Measurements from ENCODE around the gene UROS. TPM values are rescaled to one million over a fixed set of nuclear protein-coding genes. Genes with fewer than 3 reads are reported as not detected.

Gene UROS
- total RNA-seq: 43.9 and 67.2 TPM in 2 replicates

GRCh38 chr10:125822878-125823662 is at the start of gene UROS, which contains the start of gene BCCIP:
TSS of gene UROS (minus strand) at chr10:125823258. CDS start at chr10:125816499, 6,759 bp downstream.
TSS of gene BCCIP (plus strand) at chr10:125823546. CDS start at chr10:125823558, 12 bp downstream.
- DNase-seq (ENCODE audit: low read depth, low spot score): peak; percentile 55

- no peak for DNase-seq (ENCODE audit: low read depth, low spot score)
Measured at GRCh38 chr10:125871338-125871737, 48.3 kb upstream of the UROS start.

DNA sequence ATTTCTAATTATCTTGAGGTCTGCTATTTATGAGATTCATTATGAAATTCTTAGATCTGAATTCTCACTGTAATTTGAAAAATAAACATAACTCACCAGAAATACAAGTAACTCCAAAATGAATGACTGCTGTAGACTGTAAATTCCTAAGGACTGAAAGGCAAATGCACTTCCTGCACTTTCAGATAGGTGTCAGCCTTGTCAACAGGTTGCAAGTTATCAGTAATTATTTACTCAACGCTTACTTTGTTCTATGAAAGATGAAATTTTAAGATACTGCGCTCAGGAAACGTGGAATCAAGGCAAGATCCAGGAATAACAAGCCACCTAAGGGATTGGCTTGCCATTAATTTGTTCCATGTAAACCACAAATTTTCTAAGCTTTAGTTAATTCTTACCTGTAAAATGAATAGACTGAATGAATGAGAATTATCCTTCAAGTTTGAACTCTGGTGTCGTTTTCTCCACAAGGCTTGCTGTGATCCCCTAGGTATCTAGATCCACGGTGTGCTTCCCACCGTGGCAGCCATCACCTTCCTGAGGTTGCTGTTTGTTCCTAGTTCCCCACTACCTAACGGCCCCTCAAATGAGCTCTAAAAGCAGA is 45.4 kb upstream of the UROS start:
- peak; percentile 11 for DNase-seq (ENCODE audit: low read depth, low spot score)

- DNase-seq (ENCODE audit: low read depth, low spot score): no peak
Measured at GRCh38 chr10:125866421-125867029, 43.5 kb upstream of the UROS start.

- no peak for DNase-seq (ENCODE audit: low read depth, low spot score)
Measured at GRCh38 chr10:125865120-125865519, 42.1 kb upstream of the UROS start.

DNA sequence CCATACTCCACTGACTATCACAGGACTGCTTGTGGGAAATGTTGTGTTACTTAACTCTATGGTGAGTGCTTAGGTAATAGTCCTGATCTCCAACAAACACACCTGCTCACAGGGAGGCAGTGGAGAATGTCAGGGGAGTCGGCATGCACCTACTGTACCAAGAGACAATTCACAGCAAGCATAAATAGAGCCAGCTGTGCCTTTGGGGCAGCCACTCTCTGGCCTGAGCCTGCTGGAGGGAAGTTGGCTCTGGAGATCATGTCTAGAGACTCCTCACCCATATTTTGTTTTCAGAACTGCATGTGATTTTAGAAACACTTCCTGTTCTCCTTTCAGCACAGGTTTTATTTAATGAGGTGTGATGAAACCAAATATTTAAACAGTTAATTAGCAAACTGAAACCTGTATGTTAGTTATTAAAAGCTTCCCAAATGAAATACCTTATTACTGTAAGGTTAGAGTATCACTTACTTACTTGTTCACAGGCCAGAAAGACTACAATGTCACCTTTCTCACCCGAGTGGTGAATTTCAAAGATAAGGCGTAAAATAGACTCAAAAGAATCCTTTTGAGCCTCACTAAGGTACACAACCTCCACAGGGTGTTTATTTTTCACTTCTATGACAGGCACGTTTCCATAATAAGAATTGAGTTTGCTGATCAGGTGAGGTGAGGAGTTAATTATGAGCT is 36.2 kb upstream of the UROS start:
- no peak for DNase-seq (ENCODE audit: low read depth, low spot score)

GRCh38 chr10:125857185-125857760 is 34.2 kb upstream of the UROS start:
- no peak for DNase-seq (ENCODE audit: low read depth, low spot score)

DNA sequence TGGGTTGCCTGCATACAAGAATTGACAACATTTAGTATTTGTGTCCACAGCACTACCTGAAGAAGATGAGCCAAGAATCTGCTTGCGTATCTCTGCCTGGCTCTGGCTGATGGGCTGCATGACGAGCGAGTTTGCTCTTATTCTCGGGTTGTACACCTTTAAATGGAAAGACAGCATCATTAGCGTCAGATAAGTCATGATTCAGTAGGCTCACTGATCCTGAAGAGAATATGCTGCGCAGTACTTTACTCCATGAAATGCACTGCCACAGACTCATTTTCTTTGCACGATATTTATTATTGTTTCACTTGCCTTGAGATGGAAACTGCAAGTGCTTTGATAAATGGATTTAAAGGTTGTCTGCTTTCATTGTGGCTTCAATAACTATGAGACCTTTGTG is 29.4 kb upstream of the UROS start:
- DNase-seq (ENCODE audit: low read depth, low spot score): no peak

DNA sequence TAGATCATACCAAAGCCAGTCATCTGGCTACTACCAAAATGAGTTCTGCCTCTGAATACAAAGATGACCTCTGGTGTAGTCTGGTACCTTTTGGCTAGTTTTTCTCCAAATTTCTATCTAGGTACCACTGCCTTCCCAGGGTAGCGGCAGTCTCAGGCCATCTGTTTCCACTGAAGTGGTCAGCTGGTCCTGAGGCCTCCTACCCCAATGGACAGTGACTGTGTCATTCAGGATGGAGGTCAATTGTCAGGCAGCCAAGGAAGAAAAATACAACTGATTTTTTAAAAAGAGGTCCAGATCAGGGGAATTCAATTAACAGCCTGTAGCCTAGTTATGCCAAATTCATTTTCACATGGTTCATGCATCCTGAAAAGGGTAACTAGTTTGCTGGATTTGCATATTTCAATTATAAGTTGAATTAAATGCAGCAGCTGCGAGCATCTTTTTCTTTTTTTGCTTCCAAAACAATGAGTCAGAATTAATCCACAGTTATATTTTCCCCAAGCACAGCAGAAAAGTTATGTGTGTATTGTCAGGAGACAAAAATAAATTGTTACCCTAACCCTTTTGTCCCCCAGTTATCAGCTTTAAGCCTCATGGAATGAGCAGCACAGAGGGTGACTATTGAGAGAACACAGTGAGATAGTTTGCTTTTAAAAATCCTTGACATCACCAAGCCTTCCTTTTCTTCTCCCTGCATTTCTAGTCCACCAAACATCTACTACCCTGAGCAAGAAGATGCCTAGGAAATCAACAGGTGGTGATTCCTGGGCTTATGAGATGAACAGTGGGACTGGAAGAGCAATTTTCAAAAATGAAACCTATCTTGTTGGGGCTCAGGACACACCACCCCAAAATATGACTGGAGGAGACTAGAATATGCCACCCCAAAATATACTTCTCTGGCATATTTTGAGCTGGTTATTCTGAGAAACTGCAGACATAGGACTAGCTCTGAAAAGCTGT is 28.0 kb upstream of the UROS start:
- no peak for DNase-seq (ENCODE audit: low read depth, low spot score)

DNA sequence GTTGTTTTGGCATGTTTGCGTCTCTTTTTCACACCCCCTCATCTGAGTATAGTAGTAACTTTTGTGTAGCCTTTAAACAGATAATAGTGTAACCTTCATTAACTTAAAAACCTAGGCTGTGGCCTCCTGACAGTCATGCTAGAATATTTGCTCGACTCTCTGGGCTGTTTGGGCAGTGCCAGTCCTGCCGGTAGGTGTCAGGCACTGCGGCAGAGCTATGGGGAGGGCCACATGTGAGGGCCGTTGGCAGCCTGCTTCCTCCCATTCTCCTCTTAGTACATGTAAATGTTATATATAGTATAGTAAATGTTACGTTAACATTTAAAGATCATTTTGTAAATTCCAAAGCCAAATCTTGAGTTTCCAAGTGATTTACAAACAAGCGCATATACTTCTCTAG is 26.4 kb upstream of the UROS start:
- DNase-seq (ENCODE audit: low read depth, low spot score): no peak

- no peak for DNase-seq (ENCODE audit: low read depth, low spot score)
Measured at GRCh38 chr10:125848857-125849256, 25.8 kb upstream of the UROS start.

GRCh38 chr10:125848371-125848770 is 25.3 kb upstream of the UROS start:
- DNase-seq (ENCODE audit: low read depth, low spot score): no peak

- DNase-seq (ENCODE audit: low read depth, low spot score): no peak
Measured at GRCh38 chr10:125846894-125847293, 23.8 kb upstream of the UROS start.

GRCh38 chr10:125845617-125846016 is 22.6 kb upstream of the UROS start:
- DNase-seq (ENCODE audit: low read depth, low spot score): no peak

DNA sequence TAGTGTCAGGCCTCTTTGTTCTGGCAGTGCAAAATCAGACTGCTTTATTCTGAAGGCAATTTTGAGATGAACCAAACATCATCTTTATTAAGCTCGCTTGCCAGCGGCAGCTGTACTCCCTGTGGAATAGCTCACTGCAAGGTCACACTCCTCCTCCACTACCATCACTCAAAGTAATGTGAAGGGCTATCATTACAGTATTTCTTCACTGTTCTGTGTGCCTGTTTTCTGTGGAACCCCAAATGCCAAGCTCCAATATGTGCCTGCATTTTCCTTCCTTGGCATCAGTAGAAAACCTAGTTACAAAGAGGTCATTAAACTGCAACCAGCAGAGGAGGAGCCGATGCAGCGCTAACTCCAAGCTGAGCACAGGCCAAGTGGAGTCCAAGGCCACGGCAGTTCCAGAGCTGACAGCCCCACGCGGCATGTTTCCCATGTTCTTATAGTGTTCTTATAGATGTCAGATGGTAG is 21.7 kb upstream of the UROS start:
- DNase-seq (ENCODE audit: low read depth, low spot score): no peak

DNA sequence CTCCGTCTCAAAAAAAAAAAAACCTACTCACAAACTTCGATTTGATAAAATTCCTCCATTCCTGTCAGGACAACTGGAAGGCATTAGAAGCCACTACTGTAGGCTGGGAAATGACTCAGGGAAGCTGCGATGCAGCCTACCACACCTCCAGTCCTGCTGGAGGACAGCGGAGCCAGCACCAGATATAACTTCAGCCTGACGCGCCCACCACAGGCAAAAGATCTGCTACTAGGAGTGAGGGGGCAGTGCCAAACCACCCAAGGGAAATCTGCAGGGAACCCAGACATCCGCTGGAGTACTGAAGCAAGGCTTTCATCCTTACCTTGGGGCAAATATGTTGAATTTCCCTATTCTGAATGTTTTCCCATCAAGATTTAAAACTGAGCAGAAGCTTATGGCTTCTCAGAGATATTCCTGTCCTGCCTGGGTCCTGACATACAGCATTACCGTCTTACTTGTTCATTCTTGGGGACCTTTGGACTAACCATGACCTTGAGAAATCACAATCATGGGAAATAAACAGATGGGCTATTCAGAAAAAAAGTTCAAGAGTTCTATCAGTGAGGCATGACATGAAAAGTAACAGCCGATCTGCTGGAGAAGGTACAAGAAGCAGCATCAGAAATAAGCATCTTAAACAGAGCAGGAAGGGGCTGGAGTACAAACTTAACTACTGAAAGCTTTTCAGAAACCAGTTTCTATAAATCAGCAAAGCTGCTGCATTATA is 20.7 kb upstream of the UROS start:
- no peak for DNase-seq (ENCODE audit: low read depth, low spot score)

GRCh38 chr10:125840955-125841354 is 17.9 kb upstream of the UROS start:
- DNase-seq (ENCODE audit: low read depth, low spot score): peak; percentile 29

DNA sequence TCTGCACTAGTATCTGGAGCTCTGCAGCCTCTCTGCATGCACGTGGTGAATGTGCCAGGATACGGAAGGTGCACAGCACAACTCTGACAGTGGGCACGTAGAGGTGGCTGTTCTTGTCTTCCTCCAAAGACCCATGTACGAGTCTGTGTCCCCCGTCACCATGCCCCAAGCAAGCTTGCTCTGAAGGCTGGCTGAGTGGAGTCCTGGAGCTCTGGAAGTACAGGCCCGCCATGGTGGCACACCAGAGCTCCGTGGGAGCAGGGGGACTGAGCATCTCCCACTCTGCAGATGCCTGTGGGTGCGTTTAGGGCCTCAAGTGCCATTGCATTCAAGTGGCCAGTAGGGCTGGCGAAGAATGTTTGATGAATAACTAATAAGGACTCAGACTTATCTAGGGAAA is 17.3 kb upstream of the UROS start:
- no peak for DNase-seq (ENCODE audit: low read depth, low spot score)

DNA sequence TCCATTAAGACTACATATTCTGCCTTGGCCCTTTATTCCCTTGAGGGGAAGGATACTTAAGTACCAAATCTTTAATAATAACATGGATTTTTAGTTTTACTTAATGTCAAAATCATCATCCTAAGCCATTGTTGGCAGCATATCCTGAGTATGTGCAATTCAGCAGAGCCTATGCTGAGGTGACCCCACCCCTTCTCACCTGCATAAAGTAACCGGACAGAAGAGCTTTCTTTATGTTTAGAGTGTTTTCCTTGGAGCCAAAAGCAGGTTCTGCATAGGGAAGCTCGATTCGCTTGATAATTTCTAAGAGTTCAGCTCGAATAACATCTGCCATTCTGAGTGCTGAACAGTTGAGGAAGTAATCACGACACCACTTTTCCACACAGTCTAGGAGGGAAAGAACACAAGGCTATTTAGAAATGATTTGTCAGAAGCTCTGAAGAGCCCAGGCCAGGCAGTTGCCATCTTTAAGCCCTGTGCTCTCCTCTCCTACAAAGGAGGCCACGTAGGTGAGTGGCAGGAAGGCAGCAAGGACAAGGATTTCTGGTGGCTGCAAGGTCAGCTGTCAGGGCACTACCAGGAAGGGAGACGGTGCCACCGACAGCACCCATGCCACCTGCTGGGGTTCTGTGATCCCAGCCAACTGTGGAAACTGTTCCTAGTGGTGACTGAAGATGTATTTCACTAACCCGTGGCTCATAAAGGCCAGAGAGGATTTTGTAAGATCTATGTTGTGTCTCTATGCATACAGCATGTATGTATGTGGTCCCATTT is 15.9 kb upstream of the UROS start:
- DNase-seq (ENCODE audit: low read depth, low spot score): no peak

Data from pulmonary artery endothelial cell (primary cell).